ENCODE measurements around the gene MYADML2. TPM values are rescaled to one million over a fixed set of nuclear protein-coding genes. Genes with fewer than 3 reads are reported as not detected.

The MYADML2 gene, protein sequence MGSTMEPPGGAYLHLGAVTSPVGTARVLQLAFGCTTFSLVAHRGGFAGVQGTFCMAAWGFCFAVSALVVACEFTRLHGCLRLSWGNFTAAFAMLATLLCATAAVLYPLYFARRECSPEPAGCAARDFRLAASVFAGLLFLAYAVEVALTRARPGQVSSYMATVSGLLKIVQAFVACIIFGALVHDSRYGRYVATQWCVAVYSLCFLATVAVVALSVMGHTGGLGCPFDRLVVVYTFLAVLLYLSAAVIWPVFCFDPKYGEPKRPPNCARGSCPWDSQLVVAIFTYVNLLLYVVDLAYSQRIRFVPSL
- under 1 TPM in 1 of 3 donors, not detected in 2; 0.13 TPM for total RNA-seq
- long read RNA-seq, donor 1 = 0 reads
- long read RNA-seq, donor 2 = 0 reads

DNA sequence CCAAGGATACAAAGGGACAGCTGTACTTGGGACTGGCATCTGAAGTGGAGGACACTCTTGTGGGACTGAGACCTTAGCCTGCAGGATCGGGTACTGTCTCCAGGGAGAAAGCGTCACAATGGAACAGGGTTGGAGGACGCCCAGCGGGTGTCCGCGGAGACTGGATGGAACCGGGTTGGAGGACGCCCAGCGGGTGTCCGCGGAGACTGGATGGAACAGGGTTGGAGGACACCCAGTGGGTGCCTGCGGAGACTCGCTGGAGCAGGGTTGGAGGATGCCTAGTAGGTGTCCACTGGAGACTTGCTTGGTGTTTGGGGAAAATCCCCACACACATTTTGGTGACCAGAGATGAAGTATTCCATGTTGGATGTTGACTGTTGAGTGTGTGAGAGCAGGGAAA, at the start of gene MYADML2:
Gene MYADML2 (minus strand): TSS at position 45 of the 400 bp plus-strand sequence. CDS start 5,492 bp downstream, outside the sequence.
- TF ChIP-seq, protein P1, sequence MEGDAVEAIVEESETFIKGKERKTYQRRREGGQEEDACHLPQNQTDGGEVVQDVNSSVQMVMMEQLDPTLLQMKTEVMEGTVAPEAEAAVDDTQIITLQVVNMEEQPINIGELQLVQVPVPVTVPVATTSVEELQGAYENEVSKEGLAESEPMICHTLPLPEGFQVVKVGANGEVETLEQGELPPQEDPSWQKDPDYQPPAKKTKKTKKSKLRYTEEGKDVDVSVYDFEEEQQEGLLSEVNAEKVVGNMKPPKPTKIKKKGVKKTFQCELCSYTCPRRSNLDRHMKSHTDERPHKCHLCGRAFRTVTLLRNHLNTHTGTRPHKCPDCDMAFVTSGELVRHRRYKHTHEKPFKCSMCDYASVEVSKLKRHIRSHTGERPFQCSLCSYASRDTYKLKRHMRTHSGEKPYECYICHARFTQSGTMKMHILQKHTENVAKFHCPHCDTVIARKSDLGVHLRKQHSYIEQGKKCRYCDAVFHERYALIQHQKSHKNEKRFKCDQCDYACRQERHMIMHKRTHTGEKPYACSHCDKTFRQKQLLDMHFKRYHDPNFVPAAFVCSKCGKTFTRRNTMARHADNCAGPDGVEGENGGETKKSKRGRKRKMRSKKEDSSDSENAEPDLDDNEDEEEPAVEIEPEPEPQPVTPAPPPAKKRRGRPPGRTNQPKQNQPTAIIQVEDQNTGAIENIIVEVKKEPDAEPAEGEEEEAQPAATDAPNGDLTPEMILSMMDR (IDR thresholded peaks at IDR 0.05) = no peak
- Histone ChIP-seq H3K9me3 (no peaks in the 10 kb centered on the region), H3K4me3 (no peak within 1 kb of the TSS), H3K4me1 (ENCODE audit: low read depth) (no peaks in the 10 kb centered on the region), H3K36me3 (ENCODE audit: low read depth) (no peaks in the 10 kb centered on the region)
- DNase-seq (no peak), ATAC-seq (no peak)
- intact Hi-C loops (cut with DNase I, micrococcal nuclease) = no loop called here

DNA sequence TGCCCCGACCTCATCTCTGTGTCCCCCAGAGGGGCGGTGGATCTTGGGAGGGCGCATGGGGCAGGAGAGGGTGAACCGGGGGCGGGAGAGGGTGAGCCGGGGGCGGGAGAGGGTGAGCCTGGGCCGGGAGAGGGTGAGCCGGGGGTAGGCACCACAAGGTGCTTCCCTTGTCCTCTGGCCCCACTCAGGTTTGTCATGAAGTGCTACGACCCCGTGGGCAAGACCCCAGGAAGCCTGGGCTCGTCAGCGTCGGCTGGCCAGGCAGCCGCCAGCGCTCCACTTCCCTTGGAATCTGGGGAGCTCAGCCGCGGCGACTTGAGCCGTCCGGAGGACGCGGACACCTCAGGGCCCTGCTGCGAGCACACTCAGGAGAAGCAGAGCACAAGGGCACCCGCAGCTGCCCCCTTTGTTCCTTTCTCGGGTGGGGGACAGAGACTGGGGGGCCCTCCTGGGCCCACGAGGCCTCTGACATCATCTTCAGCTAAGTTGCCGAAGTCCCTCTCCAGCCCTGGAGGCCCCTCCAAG, 49.3 kb upstream of the MYADML2 start:
- Histone ChIP-seq H3K9me3 (no peaks in the 10 kb centered on the region), H3K36me3 (ENCODE audit: low read depth) (no peaks in the 10 kb centered on the region), H3K4me1 (ENCODE audit: low read depth) (peaks cover 10% of the 10 kb centered on the region), H3K4me3 (no peak overlapping the region)
- TF ChIP-seq, protein P1 (IDR thresholded peaks at IDR 0.05) = no peak
- DNase-seq = no peak
- ATAC-seq = no peak
- intact Hi-C loops (cut with DNase I, micrococcal nuclease) = no loop called here

DNA sequence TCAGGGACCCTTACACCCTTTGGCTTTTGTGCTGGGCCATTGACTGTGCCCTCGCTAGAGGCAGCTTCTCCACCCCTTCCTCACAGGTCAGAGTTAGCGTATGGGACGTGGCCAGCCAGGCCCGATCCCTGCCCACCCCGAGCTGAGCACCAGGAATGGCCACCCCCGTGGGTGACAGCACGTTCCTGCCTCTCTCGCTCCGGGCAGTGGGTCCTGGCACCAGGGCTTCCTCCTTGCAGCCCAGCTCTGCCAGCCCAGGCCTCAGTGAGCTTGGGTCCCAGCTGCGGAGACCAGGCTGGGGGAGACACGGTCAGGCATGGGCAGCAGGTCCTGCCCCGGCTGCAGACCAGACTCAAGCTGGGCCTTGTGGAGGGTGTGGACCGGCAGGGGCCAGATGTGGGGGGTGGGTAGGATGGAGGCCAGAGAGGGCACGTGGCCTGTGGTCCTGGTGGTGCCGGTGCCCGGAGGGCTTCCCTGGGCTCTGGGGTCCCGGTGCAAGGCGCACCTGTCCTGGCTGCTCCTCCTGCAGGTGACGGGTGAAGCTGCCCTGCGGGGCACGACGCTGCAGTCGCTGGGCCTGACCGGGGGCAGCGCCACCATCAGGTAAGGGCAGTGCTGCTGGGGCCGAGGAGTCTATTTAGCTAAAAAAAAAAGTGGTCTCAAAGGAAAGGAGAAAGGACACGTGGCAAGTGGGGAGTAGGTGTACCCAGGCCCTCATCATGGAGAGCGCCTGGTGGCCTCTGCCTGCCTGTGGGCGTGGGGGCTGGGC, 48.6 kb upstream of the MYADML2 start:
- Histone ChIP-seq H3K4me1 (ENCODE audit: low read depth) (peaks cover 14% of the 10 kb centered on the region), H3K9me3 (no peaks in the 10 kb centered on the region), H3K36me3 (ENCODE audit: low read depth) (no peaks in the 10 kb centered on the region), H3K4me3 (no peak overlapping the region)
- DNase-seq (peak in 1 of 3 donors; percentile 36), ATAC-seq (no peak)
- TF ChIP-seq, protein P1 (IDR thresholded peaks at IDR 0.05) = no peak
- intact Hi-C loops (cut with DNase I, micrococcal nuclease) = no loop called here

DNA sequence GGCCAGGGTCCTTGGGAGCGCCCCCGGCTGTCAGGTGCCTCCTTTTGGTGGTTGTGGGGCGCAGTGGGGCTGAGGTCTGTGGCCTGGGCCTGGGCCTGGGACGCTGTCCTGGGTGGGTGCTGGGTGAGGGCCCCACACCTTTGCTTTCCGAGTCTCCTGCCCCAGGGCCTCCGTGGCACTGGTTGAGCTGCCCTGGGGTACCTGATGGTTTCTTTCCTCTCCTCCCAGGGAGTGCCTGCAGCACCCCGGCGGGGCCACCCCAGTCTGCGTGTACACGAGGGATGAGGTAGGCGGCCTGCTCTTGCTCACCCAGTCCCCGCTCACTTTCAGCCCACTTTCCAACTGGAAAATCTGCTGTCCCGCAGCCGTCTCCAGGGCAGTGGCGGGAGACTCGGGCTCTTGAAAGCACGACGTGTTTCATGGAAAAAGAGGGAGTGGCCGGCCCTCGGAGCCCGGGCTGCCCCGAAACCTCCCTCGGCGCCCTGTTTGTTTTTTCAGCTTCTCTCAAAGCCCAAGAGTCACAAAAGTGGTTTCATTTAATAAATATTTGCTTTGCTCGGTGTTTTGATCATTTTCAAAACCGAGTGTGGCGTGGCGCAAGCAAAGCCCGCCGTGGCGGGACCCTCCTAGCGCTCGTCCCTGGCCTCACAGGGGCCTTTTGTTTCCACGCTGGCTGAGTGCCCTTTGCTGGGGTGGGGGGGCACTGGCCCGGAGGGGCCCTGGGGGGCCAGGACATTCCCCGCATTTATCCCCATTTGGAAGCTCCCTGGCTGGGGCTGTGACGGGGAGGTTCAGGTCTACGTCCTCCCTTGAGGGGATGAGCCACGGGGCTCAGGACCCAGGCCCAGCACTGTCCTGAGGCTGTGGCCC, 47.8 kb upstream of the MYADML2 start:
- intact Hi-C loops (cut with DNase I, micrococcal nuclease) = no loop called here
- DNase-seq (peak in 1 of 3 donors; percentile 40), ATAC-seq (no peak)
- TF ChIP-seq, protein P1 (IDR thresholded peaks at IDR 0.05) = no peak
- peaks cover 14% of the 10 kb centered on the region for H3K4me1 ChIP-seq (ENCODE audit: low read depth)
- no peak overlapping the region for H3K4me3 ChIP-seq
- no peaks in the 10 kb centered on the region for H3K9me3 ChIP-seq
- H3K36me3 ChIP-seq (ENCODE audit: low read depth) = no peaks in the 10 kb centered on the region

All from mucosa of descending colon (tissue), 3 donors.